H1 (cell line): ENCODE measurements around the gene ALOX5AP. TPM values are rescaled to one million over a fixed set of nuclear protein-coding genes. Genes with fewer than 3 reads are reported as not detected.

Source experiments
- CHD1 ChIP-seq: IDR thresholded peaks from 2 replicates; pipeline ENCODE4 v1.6.1; 2012; ENCODE audit warnings: low read depth, low read length, improper control_type of control experiment
- CHD7 ChIP-seq: fragments of 300-600 bp; sonication (generic); IDR thresholded peaks from 2 replicates; pipeline ENCODE4 v1.7.1; 2012; ENCODE audit warnings: low read length, moderate library complexity, mild to moderate bottlenecking, inconsistent platforms; ENCODE audit not compliant: insufficient replicate concordance
- HDAC2 ChIP-seq, 2 experiments: fragments of 300-600 bp in 1 of 2; sonication (generic) in 1 of 2; IDR thresholded peaks; 2 replicates each; pipeline ENCODE4 v1.6.1; 2011 to 2012; ENCODE audit warnings: low read depth in 2 of 2, low read length in 2 of 2, mild to moderate bottlenecking in 2 of 2, moderate library complexity in 2 of 2, borderline replicate concordance in 1 of 2, inconsistent platforms in 1 of 2
- POLR2A ChIP-seq, 2 experiments: IDR thresholded peaks; 1 replicate in 1 of 2; 2 replicates in 1 of 2; pipeline ENCODE4 v1.6.1; 2011; ENCODE audit warnings: low read depth in 2 of 2, low read length in 2 of 2, mild to moderate bottlenecking in 2 of 2; ENCODE audit errors: control extremely low read depth in 1 of 2
- RBBP5 ChIP-seq: IDR thresholded peaks from 2 replicates; pipeline ENCODE4 v1.7.1; 2012; ENCODE audit warnings: low read depth, mild to moderate bottlenecking, inconsistent platforms, low read length, moderate library complexity, borderline replicate concordance
- SAP30 ChIP-seq: fragments of 300-600 bp; sonication (generic); IDR thresholded peaks from 2 replicates; pipeline ENCODE4 v1.7.1; 2012; ENCODE audit warnings: low read length, moderate library complexity, mild to moderate bottlenecking, inconsistent platforms; ENCODE audit not compliant: insufficient read depth, insufficient replicate concordance
- polyA plus RNA-seq, 7 experiments: library from polyadenylated mRNA; depleted of rRNA in 3 of 7; stranded (reverse) in 5 of 7; unstranded in 2 of 7; fragments of >200 nt in 5 of 7; fragments of 200-250 nt in 2 of 7; gene quantifications; 1 replicate in 5 of 7; 2 replicates in 1 of 7; 4 replicates in 1 of 7; pipeline versions ENCODE4 v1.2.1 to v1.2.3, GENCODE V29; 2011 to 2013; ENCODE audit warnings: missing spikeins in 2 of 7, mixed read lengths in 2 of 7
- total RNA-seq: library from RNA; stranded (reverse); fragmentation: NEBNext Ultra II Directional; extraction: Animal tissue kit (Norgen Biotek cat#: 25700); gene quantifications from 2 replicates; pipeline ENCODE4 v1.2.1, GENCODE V29; 2021
- TF ChIP-seq, protein P1 (sequence below), 3 experiments: IDR thresholded peaks; 1 replicate in 2 of 3; 2 replicates in 1 of 3; pipeline versions ENCODE4 v1.5.1 to v1.6.1; 2011; ENCODE audit warnings: low read length in 3 of 3, mild to moderate bottlenecking in 3 of 3, inconsistent platforms in 2 of 3, low read depth in 1 of 3, moderate library complexity in 1 of 3; ENCODE audit not compliant: insufficient read depth in 1 of 3; ENCODE audit errors: control extremely low read depth in 1 of 3

The ALOX5AP gene
- total and polyA plus RNA-seq, 2 of the 8 experiments (the other 6 are each of a cell fraction or from before 2014, with no cell fraction given): not detected

GRCh38 chr13:30714629-30715371 lies 20.5 kb upstream of the ALOX5AP start (continued):
- TF ChIP-seq CHD7: no peak
- TF ChIP-seq RBBP5: no peak
- TF ChIP-seq SAP30: no peak
- no peak for TF ChIP-seq CHD1
- no peak for TF ChIP-seq HDAC2 (IDR thresholded peaks at IDR 0.05; ENCODE audit: borderline replicate concordance in 1 of 2, low read depth in 2 of 2, low read length in 2 of 2)
- TF ChIP-seq, protein P1, sequence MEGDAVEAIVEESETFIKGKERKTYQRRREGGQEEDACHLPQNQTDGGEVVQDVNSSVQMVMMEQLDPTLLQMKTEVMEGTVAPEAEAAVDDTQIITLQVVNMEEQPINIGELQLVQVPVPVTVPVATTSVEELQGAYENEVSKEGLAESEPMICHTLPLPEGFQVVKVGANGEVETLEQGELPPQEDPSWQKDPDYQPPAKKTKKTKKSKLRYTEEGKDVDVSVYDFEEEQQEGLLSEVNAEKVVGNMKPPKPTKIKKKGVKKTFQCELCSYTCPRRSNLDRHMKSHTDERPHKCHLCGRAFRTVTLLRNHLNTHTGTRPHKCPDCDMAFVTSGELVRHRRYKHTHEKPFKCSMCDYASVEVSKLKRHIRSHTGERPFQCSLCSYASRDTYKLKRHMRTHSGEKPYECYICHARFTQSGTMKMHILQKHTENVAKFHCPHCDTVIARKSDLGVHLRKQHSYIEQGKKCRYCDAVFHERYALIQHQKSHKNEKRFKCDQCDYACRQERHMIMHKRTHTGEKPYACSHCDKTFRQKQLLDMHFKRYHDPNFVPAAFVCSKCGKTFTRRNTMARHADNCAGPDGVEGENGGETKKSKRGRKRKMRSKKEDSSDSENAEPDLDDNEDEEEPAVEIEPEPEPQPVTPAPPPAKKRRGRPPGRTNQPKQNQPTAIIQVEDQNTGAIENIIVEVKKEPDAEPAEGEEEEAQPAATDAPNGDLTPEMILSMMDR (IDR thresholded peaks at IDR 0.05; ENCODE audit: control extremely low read depth in 1 of 3, insufficient read depth in 1 of 3, low read depth in 1 of 3, low read length in 3 of 3): no peak
- no peak for TF ChIP-seq POLR2A (IDR thresholded peaks at IDR 0.05; ENCODE audit: control extremely low read depth in 1 of 2, low read depth in 2 of 2, low read length in 2 of 2)
